Fibroblast of the conjunctiva (primary cell): ENCODE results near the gene SAA2.
"Not testable (repeated sequence)": the region's sequence is repeated elsewhere in the genome, so short reads cannot be mapped to it uniquely, and the experiment has no call there.

Source experiments
- DNase-seq: peaks from one replicate; pipeline ENCODE4 v3.0.0-alpha.2; 2010; ENCODE audit warnings: low read depth

The SAA2 gene

DNA sequence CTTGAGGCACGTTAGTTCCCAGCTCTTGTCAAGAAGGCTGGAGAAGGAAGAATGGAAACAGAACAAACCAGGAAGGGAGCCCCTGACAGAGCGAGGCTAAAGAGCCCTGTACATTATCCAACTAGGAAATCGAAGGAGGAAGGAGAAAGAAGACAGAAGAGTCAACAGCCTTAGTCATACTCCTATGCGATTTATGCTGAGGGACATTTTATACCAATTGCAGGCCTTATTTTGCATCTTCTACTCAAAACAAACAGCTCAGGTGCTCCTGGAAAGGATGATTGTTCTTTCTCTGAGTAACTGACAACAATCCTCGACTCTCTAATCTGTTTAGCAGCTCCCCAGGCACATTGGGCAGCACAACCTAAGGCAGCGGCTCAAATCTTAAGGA lies 1.3 kb downstream of the SAA2 start:
- not testable (repeated sequence) for DNase-seq

DNA sequence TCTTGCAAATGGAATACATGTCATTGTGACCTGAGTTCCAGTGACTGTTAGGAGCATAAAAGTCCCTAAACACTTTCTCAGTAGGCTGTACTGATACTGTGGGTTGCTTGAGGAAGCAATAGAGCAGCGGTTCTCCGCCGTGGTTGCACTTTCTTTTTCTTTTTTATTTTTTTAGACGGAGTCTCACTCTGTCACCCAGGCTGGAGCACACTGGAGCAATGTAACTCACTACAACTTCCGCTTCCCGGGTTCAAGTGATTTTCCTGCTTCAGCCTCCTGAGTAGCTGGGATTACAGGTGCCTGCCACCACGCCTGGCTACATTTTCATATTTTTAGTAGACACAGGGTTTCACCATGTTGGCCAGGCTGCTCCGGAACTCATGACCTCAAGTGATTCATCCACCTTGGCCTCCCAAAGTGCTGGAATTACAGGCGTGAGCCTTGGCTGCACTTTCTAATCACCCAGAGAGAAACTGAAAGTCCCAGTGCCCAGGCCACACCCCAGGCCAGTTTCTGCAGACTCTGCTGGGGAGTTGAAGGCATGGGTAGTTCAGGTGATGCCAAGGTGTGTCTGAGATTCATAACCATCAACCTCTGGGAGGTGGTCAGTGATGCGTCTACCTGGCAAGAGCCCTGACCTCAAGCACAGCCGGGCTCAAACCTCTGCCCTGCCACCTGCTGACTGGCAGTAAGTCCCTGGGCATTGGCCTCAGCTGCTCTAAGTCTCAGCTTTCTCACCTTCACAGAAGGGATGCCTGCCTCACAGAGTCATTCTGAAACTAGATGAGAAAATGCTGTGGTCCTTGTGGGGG lies 1.9 kb downstream of the SAA2 start:
- DNase-seq, result not testable (repeated sequence)

DNA sequence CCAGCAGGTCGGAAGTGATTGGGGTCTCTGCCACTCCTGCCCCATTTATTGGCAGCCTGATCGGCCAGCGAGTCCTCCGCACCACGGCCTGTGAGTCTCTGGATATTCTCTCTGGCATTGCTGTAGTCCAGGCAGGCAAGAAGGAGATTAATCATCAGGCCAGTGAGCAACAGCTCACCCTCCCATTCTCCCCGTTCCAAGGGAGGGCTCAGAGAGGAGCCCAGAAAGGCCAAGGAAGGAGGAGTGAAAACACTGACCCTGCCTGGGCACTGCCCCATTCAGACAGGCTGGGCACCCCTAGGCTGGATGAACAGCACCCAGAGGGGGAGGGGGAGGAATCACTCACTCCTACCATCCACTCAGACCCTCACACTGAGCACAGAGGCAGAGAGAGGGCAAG lies 3.1 kb downstream of the SAA2 start:
- DNase-seq, result no peak

DNA sequence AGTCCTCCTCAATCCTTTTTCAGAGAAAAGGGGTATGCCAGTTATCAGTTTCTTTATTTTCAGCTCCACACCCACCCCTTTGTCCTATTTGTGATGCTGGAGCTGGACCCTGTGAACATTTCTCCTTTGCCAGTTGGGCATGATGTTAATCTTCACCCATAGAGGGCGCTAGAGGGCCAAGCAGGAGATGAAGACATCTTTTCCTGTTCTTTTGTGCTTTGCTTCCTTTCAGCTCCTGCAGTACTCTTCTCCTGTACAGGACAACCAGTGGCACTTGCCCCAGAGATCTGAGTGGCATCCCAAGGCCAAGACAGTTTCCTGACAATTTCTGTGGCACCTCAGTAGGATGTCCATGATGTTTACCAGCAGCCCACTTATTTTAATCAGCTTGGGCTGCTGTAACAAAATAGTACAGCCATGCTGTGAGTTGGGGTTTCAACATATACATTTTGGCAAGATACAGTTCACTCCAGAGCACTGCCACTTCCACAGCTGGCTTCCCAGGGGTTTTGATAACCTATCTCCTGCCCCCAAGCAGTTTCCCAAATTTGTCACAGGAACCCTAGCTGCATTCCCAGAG lies 4.6 kb downstream of the SAA2 start:
- peak; percentile 60 for DNase-seq

DNA sequence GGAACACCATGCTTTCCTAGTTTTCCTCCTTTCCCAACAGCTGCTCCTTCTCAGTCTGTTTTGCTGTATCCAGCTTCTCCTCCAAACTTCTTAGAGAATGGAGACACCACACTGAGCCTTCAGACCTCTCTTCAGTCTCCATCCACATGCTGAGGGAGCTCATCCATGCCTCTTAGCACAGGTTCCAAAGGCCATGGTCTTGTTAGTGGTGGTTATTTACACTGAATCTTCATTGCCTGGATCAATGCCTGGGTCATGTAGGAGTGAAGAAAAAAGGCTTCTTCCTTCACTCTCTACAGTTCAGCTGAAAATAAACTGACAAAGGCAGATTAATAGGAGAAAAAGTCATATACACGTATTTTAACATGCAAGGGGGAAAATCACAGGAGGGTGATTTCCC lies 8.8 kb downstream of the SAA2 start:
- DNase-seq, result no peak

DNA sequence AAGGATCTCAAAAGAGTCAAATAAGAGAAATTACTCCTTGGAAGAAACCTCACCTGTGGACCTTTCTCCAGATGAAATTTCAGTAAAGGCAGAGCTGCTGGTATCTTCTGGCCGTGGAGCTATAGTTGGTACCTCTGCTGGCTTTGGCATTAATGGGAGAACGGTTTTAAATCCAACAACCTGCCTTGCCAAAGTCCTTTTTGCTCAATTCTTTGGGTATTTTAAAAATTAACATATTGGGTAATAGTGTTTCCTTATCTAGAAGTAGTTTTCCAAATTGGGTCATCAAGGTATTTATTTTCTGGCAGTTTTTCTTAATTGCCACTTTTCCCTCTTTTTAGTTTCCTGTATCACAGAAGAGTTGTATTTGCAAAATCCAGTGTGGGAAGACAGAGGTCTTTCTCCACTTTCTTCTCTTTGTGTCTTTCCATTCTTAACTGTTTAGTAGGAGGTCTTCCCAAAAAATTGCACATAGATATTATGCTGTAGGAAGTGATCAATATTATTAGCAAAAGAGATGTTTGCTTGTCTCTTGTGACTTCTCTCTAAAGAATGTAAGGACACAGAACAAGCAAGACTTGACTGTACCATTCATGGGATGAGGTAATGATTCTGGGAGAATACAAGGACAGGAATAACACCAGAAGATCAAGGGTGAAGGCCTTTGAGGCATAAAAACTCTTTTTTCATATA lies 11.7 kb downstream of the SAA2 start, which contains the start of gene SAA4:
SAA4 (minus strand) TSS at position 139 of the 693 bp plus-strand sequence. CDS start 876 bp downstream, outside the sequence.
- DNase-seq, result no peak

DNA sequence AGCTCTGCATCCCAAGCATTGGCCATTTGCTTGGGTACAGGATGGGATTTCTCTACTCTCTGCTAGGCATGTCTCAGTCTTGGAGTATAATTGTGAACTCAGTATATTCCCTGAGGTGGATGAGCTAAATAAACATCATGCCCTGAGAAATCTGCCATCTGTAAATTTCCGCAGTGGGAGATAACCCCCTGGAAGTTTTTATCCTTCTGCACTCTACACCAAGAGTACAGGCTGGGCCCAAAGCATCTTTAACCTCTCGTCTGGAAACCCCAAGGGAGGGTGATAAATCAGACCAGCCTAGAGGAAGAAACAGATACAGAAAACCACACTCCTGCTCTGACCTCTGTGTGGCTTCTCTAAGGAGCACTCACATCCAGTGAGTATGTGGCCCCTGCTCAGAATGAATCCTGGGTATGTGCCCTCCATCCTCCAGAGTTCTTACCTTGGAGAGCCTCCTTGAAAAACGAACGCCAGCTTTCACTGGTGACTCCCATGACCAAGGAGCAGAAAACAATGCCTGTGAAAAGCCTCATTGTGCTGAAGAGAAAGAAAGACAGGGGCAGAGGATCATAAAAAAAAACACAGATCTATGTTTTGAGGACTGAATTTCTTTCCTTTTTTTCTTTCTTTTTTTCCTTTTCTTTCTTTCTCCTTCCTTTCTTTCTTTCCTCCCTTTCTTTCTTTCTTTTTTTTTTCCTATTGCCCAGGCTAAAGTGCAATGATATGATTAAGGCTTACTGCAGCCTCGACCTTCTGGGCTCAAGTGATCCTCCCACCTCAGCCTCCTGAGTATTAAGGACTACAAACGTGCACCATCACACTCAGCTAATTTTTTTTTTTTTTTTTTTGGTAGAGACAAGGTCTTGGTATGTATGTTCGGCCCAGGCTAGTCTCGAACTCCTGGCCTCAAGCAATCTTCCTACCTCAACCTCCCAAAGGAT lies 12.8 kb downstream of the SAA2 start:
- no peak for DNase-seq

DNA sequence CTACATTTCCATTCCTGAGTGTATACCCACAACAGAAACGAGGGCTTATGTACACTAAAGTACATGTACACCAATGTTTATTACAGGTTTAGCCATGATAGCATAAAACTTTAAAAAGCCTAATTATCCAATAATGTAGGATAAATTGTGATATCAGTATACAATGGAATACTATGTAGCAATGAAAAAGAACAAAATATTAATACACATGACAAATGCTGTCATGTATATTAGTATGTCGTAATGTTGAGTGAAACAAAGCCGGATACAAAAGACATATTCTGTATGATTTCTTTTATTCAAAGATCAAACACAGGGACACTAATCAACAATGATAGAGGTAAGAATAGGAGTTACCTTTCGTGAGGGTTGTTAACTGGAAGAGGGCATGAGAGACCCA lies 14.6 kb downstream of the SAA2 start:
- DNase-seq, result no peak

DNA sequence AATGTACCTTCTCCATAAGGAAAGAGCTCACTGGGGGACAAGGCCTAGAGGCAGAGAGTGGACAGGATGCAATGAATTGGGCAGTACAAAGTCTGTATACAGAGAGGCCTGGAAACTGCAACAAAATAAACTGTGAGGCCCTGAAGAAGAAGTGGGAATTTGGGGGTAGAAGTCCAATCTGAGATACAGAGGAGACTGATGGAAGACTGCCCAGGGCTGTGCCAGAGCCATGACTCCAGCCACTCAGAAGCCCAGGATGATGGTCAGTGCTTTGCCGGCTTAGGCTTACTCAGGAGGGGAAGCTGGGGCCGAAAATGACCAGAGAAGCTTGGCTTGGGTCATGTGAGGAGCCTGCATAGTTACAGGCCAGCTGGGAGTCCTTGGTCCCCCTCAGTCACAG lies 17.6 kb downstream of the SAA2 start:
- DNase-seq, result no peak

DNA sequence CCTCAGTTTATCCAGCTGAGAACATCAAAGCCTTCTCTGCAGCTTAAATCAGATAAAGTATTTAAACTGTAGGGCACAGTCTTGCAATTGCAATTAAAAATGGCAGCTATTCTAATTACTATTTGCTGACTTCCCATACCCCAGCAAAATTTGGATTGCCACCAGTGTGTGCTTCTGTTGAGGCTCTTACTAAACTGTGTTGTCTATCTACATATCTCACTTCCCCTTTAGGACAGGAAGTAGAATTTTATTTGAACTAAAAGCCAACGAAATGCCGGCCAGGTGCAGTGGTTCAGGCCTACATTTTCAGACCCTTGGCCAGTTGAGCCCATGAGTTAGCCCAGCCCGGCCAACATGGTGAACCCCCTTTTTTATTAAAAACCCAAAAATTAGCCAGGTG lies 19.0 kb downstream of the SAA2 start:
- DNase-seq, result no peak

DNA sequence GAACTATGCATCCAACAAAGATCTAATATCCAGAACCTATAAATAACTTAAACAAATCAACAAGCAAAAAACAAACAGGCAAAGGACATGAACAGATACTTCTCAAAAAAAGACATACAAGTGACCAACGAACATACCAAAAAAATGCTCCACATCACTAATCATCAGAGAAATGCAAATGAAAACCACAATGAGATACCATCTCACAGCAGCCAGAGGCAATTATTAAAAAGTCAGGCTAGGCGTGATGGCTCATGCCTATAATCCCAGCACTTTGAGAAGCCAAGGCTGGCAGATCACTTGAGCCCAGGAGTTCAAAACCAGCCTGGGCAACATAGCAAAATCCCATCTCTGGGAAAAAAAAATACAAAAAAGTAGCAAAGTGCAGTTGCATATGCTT lies 22.6 kb downstream of the SAA2 start:
- DNase-seq, result no peak

DNA sequence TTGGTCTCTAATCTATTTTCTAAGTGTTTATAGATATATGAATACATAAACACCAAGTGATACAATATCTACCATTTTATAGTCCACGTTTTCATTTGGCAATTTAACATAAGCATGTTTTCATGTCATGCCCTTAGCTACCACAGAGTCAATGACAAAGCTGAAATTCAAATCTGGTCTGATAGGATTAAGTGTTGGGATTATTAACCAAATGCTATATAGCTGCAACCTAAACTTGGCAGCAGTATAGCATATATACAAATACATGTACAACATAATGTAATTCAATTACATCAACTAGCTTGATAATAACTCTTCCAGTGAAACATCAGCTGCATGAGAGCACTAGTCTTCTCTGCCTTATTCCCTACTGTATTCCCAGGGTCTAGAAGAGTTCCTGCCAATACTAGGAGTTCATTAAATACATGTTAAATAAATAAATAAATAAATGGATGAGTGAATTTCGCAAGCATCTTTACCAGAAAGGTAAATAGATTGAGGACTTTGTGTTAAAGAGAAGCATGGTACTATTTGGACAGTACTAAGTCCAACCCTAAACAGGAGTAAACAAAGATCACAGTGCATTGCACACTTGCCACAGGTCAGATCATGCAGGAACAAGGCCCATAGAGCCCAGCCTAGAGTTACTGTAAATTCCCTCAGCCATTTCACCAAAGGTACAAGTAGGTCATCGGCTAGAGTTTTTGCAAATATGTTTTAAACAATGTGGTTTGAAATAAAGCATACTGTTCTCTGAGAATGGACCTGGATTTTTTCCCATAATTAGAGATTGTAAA lies 24.7 kb downstream of the SAA2 start:
- no peak for DNase-seq

DNA sequence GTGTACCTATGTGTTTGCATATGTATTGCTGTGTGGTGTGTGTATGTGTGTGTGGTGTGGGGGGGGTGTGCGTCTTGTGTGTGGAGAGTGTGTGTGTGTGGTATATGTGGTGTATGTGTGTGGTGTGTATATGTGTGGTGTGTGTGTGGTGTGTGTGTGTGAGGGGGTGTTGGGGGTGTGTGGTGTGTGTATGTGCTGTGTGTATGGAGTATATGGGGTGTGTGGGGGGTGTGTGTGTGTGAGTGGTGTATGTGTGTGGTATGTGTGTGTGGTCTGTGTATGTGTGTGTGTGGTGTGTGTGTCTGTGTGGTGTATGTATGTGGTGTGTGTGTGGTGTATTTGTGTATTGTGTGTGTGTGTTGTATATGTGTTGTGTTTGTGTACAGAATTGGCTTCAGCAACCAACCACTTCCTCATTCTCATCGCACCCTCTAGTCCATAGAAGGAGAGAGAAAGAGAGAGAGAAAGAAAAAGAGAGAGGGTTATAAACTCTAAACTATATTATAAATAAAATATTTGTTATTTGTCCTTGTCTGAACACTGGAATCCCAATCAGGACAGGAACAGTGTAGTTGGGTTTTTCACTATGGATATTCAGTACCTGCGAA lies 25.6 kb downstream of the SAA2 start:
- DNase-seq, result no peak

DNA sequence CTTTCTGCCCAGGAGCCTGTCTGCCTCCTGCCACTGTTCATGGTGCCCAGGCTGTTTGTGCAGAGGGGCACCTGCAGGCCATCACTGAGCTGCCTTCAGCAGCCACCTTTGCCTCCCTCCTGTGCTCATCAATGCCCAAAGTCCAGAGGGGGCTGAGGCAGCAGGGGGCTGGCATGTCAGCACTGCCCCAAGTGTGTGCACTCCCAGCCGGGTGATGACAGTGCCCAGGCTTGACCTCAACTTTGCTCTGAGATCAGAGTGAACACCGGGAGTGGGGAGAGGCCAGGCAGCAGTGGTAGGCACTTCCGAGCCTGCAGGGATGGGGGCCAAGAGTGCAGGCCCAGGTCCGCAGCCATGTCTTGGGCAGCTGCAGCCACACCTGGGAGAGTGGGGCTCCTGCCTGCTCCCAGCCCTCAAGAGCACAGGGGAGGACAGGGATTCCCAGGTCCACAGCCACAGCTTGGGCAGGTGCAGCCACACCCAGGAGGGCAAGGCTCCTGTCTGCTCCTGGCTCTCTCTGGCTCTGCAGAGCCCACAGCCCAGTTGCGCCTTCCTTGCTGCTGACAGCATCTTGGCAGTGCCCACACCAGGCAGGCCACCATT lies 27.1 kb downstream of the SAA2 start:
- DNase-seq, result no peak

DNA sequence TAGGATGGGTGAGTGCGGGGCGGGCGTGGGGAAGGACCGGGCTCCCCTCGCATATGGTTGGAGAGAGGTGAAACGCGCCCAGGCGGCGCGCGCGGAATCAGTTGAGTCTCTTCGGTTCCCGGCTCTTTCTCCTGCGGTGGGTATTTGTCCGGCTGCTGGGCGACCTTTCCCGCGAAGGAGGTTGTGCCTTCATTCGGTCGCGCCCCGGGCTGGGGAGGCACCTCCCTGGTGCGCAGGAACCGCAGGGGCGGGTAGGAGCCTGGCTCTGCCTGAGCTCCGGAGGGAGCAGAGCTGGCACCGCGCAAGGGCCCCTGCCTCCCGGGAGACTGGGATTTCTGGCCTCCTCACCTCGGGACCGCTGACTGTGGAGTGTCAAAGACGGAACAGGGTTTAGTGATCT lies 39.4 kb downstream of the SAA2 start:
- no peak for DNase-seq

DNA sequence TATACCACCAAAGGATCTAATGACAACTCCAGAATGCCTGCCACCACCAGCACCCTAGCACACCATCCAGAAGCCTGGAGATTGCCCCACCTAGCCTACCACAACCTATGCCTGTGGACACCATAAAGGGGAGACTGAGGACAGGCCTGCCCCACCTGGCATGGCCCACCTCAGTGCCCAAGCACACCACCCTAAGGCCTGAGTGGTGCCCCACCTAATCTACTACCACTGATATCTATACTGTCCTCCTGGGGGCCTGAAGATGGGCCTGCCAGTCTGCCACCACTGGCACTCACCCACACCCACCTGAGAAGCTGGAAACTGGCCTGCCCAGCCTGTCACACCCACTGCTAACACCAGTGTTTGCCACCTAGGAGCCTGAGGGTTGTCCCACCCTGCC lies 43.7 kb downstream of the SAA2 start:
- DNase-seq, result no peak

DNA sequence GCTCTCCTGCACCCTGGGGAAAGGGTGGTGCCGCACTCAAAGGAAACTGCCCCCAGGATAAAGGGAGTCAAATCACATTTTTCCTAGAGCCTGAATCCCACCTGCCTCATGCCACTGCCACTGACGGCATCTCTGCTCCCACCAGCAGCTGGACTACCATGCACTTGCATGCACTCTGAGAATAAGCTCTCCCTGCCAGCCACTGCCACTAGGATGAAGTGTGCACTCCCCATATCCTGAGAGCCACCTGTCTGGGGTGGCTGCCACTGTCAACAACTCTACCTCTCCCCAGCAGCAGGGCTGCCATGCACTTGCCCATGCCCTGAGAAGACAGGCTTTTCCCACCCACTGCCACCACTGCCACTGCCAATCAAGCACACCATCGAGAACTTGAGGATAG lies 44.2 kb downstream of the SAA2 start:
- DNase-seq, result no peak

DNA sequence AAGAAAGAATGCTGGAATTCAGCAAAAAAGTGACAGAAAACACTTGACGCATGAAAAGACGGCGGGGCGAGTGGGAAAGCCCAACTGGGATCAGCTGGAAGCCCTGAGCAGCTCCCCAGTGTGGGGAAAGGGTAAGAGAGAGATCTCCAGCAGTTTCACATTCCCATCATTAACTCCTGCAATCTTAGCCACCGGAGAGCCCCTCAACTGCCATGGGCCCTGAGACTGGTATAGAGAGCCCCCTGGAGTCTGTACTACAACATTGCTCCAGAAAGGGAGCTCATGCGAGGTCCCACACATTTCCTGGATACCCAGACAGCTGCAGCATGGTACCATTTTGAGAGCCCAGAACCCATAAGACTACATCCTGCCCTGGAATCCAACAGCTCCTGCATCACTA lies 44.7 kb downstream of the SAA2 start:
- DNase-seq, result no peak

DNA sequence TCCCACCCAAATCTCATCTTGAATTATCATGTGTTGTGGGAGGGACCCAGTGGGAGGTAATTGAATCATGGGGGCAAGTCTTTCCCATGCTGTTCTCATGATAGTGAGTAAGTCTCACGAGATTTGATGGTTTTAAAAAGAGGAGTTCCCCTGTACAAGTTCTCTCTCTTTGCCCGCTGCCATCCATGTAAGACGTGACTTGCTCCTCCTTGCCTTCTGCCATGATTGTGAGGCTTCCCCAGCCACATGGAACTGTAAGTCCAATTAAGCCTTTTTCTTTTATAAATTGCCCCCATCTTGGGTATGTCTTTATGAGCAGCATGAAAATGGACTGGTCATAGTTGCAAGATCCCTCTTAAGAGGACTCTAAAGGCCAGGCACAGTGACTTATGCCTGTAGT lies 50.7 kb downstream of the SAA2 start:
- DNase-seq, result not testable (repeated sequence)

DNA sequence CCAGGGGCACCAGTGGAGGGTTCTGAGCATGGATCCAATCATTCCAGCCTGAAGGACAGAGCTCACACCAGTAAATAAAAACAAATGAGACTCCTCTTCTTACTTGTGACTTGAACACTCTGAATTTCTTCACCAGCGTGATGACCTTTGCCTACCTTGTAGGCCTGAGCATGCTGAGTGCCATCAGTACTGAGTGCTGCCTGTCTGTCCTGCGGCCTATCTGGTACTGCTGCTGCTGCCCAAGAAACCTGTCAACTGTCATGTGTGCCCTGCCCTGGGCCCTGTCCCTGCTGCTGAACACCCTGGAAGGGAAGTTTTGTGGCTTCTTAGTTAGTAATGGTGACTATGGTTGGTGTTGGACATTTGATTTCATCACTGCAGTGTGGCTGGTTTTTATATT lies 51.9 kb downstream of the SAA2 start:
- DNase-seq, result no peak
